Mucosa of descending colon (tissue), 3 donors: Measurements from ENCODE around the gene VPS35L. TPM values are rescaled to one million over a fixed set of nuclear protein-coding genes. Genes with fewer than 3 reads are reported as not detected.

Experiments
- ATAC-seq: fragments of 200-7000 bp; cut with Tn5 transposase; one replicate; pipeline ENCODE4 v1.9.1; 2020; ENCODE audit warnings: mild to moderate bottlenecking, moderate library complexity
- DNase-seq, 3 donors: peaks; one replicate each; pipeline ENCODE4 v3.0.0-alpha.2; 2020
- H3K36me3 ChIP-seq: fragments of 200-600 bp; one replicate; pipeline ENCODE4 v1.8.0; 2021; ENCODE audit warnings: low read depth, mild to moderate bottlenecking
- H3K4me1 ChIP-seq: fragments of 200-600 bp; one replicate; pipeline ENCODE4 v1.8.0; 2021; ENCODE audit warnings: low read depth, mild to moderate bottlenecking
- H3K4me3 ChIP-seq: fragments of 200-600 bp; one replicate; pipeline ENCODE4 v1.8.0; 2021; ENCODE audit warnings: mild to moderate bottlenecking
- H3K9me3 ChIP-seq: fragments of 200-600 bp; one replicate; pipeline ENCODE4 v1.8.0; 2021; ENCODE audit warnings: mild to moderate bottlenecking
- intact Hi-C, 2 donors: fragments of 100-400 bp; cut with DNase I in 1 of 2; cut with micrococcal nuclease in 1 of 2; formaldehyde crosslinking; loops; one replicate each; pipeline versions ENCODE4 v1.11.0 to v1.11.1; 2022; cut with DNase I, micrococcal nuclease
- total RNA-seq, 3 donors: library from RNA; stranded (reverse); fragmentation: NEBNext Ultra II Directional in 2 of 3; extraction: Animal tissue kit (Norgen Biotek cat#: 25700) in 2 of 3; gene quantifications; one replicate each; pipeline versions ENCODE4 v1.2.1 to v1.2.4, GENCODE V29; 2021 to 2023
- TF ChIP-seq, protein P1 (sequence below): fragments of 200-600 bp; IDR thresholded peaks from one replicate; pipeline ENCODE4 v1.8.0; 2022; ENCODE audit warnings: antibody characterized with exemption, mild to moderate bottlenecking
- donor health status: DM: no; HTN: no; CAD: no; lungs with moderate emphysema.
- donor health status: DM: no; HTN: no; CAD: no.
- donor health status: DM: no; HTN: yes; CAD: no.

The VPS35L gene
- total RNA-seq, 3 donors from 2014 or later = 47.2 to 61.7 (median 61.4) TPM

GRCh38 chr16:19522397-19522732 is 33.1 kb upstream of the VPS35L start:
- Histone ChIP-seq H3K4me3 (peak overlapping the region; percentile 79), H3K9me3 (no peaks in the 10 kb centered on the region), H3K4me1 (peaks cover 29% of the 10 kb centered on the region), H3K36me3 (no peaks in the 10 kb centered on the region)
- no peak for DNase-seq
- no peak for ATAC-seq
- TF ChIP-seq, protein P1, sequence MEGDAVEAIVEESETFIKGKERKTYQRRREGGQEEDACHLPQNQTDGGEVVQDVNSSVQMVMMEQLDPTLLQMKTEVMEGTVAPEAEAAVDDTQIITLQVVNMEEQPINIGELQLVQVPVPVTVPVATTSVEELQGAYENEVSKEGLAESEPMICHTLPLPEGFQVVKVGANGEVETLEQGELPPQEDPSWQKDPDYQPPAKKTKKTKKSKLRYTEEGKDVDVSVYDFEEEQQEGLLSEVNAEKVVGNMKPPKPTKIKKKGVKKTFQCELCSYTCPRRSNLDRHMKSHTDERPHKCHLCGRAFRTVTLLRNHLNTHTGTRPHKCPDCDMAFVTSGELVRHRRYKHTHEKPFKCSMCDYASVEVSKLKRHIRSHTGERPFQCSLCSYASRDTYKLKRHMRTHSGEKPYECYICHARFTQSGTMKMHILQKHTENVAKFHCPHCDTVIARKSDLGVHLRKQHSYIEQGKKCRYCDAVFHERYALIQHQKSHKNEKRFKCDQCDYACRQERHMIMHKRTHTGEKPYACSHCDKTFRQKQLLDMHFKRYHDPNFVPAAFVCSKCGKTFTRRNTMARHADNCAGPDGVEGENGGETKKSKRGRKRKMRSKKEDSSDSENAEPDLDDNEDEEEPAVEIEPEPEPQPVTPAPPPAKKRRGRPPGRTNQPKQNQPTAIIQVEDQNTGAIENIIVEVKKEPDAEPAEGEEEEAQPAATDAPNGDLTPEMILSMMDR = no peak
- intact Hi-C loops = no loop called here

GRCh38 chr16:19522760-19523159 is 32.7 kb upstream of the VPS35L start:
- DNase-seq = no peak
- no peaks in the 10 kb centered on the region for H3K9me3 ChIP-seq
- no peak for ATAC-seq
- no peak overlapping the region for H3K4me3 ChIP-seq
- TF ChIP-seq, protein P1 = no peak
- intact Hi-C loops = no loop called here
- peaks cover 29% of the 10 kb centered on the region for H3K4me1 ChIP-seq
- no peaks in the 10 kb centered on the region for H3K36me3 ChIP-seq

- TF ChIP-seq, protein P1 = no peak
- Histone ChIP-seq H3K9me3 (no peaks in the 10 kb centered on the region), H3K36me3 (no peaks in the 10 kb centered on the region), H3K4me3 (no peak overlapping the region), H3K4me1 (peaks cover 28% of the 10 kb centered on the region)
- DNase-seq (peak in 2 of 3 donors; percentile 43 to 52), ATAC-seq (no peak)
- intact Hi-C loops = no loop called here
These were observed 32.3 kb upstream of the VPS35L start for GRCh38 chr16:19523184-19523558.

GRCh38 chr16:19523559-19524355 is 31.7 kb upstream of the VPS35L start, which contains the start of gene CCP110:
Gene CCP110 (plus strand): TSS chr16:19523942. CDS start chr16:19527882, 3,940 bp downstream.
- TF ChIP-seq, protein P1 = no peak
- Histone ChIP-seq H3K4me1 (peaks cover 23% of the 10 kb centered on the region), H3K9me3 (no peaks in the 10 kb centered on the region), H3K36me3 (no peaks in the 10 kb centered on the region), H3K4me3 (peak within 1 kb of the TSS; percentile 52)
- ATAC-seq (peak; percentile 86), DNase-seq (peak; percentile 96 to 98 (median 97))
- intact Hi-C loops = no loop called here

GRCh38 chr16:19524356-19524615 is 31.2 kb upstream of the VPS35L start:
- Histone ChIP-seq H3K36me3 (no peaks in the 10 kb centered on the region), H3K4me1 (peaks cover 18% of the 10 kb centered on the region), H3K9me3 (no peaks in the 10 kb centered on the region), H3K4me3 (peak overlapping the region; percentile 52)
- TF ChIP-seq, protein P1 = no peak
- ATAC-seq = no peak
- intact Hi-C loops = no loop called here
- DNase-seq = no peak
